Stimulated activated CD8-positive, alpha-beta memory T cell treated with anti-CD3 and anti-CD28 coated beads, Interleukin-2, amount 100 ng/mL, for 48 hours (primary cell): ENCODE measurements around the gene ABCC3.

Experiments used
- DNase-seq, 2 donors: peaks; one replicate each; pipeline ENCODE4 v3.0.0-alpha.2; 2020; ENCODE audit warnings: low read depth in 2 of 2

ABCC3 gene

GRCh38 chr17:50684288-50684611 is 49.6 kb downstream of the ABCC3 start:
- DNase-seq = no peak

- DNase-seq = no peak
Observed at GRCh38 chr17:50684612-50685333, 50.1 kb downstream of the ABCC3 start.

DNA sequence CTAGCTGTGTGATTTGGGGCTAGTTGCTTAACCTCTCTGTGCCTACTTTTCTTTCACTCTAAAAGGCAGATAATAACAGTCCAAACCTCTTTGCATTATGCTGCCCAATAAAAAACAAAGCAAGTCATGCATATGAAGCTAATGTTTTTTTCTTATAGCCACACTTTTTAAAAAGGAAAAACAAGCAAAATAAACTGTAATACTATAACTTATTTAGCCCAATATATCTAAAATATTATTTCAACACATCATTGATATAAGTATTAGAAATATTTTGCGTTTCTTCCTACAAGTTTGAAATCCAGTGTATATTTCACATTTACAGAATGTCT is 50.6 kb downstream of the ABCC3 start:
- DNase-seq = no peak

GRCh38 chr17:50685691-50686493 is 51.2 kb downstream of the ABCC3 start:
- DNase-seq = no peak

DNA sequence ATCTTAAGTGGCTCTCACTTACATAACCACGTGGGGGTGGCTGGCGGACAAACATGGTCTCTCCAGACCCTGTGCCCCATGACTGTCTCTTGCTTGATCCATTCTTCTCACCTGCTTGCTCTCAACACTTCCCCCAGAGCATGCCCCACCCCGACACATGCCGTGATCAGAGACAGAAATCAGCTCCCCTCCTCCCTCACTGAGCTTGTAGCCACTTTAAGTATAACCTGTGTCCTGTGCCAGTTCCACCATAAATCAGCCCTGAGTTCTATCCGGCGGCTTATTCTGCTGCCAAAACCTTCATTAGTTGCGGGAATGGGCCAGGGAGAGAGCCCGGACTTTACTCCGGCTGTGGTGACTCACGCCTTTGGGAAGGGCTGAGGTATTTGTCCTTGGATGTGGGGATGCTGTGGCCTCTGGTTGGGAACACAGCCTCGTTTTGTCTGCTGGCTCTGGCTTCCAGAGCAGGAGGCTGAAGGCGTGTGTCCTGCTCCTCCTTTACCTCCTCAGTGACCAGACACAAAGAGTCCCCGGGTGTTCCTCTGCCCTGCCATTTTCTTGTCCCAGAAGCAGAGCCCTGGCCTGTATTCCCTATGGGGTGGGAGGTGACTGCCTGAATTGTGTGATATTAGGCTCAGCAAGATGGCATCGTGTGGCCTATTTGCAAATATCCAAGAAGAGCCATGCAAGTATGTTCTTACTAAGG is 52.0 kb downstream of the ABCC3 start:
- no peak for DNase-seq

GRCh38 chr17:50687200-50688066 is 52.8 kb downstream of the ABCC3 start:
- DNase-seq = no peak

DNA sequence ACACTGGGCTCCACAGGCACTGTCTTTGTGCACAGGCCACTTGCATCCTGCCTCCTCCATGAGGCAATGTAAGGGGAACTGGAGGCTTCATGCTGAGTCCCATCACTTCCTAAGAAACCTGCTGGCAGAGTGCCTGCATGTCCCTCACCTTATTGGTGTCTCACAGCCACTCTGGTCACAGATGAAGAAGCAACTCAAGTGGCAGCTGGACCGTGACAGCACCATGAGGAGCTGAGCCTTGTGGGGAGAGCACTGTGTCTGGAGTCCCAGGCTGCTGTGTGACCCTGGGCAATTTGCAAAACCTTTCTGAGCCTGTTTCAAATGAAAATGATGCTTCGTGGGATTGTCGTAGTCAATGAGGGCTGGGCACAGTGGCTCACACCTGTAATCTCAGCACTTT is 53.6 kb downstream of the ABCC3 start:
- no peak for DNase-seq

DNA sequence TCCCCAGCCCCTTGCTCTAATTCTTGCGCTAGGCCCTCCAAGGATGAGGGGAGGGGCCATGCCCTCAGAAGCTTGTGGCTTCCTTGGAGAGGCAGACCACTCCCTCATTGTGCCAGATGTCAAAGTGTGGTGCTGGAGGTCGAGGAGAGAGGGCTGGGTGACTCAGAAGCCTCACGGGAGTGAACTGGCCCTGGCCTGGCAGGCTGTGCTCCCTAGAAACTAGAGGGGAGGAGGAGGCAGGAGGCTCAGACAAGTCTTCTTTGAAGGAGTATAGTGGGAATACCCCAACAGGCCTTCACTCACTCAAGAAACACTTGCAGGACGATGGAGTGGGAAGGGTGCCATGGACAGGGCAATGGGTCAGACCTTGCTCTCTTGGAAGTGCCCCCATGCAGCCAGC is 54.6 kb downstream of the ABCC3 start:
- no peak for DNase-seq

GRCh38 chr17:50689956-50690886 is 55.5 kb downstream of the ABCC3 start:
- no peak for DNase-seq

- no peak for DNase-seq
Observed at GRCh38 chr17:50690887-50691549, 56.3 kb downstream of the ABCC3 start.

DNA sequence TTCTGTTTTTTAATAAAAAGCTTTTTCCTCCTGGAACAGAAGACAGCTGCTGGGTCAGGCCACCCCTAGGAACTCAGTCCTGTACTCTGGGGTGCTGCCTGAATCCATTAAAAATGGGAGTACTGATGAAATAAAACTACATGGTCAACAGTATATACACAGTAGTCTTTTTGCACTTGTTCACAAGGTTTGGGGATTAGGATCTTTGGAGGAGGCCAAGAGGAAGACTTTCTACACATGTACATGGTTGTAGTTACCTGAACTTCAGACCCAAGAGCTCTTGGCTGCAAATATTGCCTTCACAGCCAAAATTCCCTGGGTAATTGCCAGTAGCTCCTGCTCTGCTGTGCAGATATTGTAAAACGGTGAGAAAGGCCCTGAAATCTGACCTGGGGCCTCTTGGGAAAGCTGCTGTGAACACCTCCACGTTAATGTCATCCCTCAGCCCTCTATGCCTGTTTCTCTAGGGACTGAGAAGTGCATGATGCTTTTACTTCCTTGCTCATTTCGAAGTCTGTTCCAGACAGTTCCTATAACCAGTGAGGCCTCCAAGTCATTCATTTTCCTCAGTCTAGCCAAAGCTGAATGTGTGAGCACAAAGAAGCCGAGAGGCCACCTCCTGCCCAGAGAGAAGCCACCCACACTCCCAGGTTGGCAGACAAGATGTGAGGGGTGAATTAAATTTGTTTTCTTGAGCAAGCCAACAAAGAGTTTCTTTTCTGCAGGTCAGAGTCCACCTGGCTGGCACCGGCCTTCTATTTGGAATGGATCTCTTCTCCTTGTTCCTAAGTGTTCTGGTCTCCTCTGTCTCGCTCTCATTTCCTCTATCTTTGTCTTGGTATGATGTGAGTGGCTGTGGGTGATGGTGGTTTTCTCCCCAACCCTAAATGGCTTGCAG is 57.1 kb downstream of the ABCC3 start:
- no peak for DNase-seq

DNA sequence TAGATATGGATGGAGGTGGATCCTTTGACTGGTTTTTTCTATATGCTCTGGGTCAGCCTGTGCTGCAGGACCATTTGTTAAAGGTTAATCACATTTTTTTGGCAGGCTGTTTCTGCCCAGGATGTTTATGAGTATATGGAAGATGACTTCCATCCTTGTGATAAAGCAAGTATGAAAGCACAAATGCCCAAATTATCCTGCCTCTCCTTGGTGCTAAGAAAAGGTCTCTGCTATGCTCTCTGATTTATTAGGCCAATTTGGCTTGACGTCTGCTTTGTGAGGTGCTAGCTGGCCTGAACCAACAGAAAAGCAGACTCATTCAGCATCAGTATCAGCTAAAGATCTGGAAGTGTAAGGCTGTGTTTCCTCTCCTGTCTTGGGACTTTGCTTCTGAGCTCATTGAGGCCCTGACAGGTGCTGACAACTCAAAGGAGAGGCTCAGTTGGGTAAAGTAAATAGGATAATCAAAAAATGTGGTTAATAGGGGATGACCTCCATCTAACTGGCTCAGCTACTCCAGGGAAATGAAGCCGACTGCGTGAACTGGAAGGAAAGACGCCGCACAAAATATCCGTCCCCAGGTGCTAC is 57.9 kb downstream of the ABCC3 start:
- DNase-seq = no peak

- no peak for DNase-seq
Observed at GRCh38 chr17:50693036-50693682, 58.5 kb downstream of the ABCC3 start.

GRCh38 chr17:50696365-50696879 is 61.7 kb downstream of the ABCC3 start:
- no peak for DNase-seq

- no peak for DNase-seq
Observed at GRCh38 chr17:50697062-50697461, 62.4 kb downstream of the ABCC3 start.

DNA sequence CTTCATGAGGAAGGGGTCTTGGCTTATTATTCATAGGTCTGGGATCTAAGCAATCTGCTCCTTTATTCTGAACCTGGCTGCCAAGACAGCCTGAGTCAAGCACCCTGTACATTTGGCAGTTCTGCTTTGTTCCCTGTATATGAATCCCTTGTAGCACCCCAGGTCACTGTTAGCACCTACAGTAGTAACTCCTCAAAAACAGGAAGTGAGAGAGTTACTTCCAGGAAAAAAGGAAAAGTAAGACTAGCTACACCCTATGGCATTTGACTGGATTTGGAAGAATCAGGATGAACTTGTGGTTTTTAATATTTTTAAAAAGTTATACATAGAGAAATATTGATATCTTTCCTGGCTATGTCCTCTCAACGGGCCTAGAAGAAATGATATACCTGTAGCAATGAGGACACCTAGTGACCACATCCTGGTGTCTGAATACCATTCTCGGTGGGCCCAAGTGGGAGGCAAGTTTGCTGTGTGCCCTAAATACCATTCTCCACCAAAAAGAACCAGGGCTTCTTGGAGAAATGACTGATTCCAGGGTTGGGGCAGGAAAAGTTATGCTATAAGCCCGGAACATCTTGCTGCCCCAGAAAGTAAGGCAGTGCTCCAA is 63.1 kb downstream of the ABCC3 start:
- DNase-seq = no peak

GRCh38 chr17:50699410-50699809 is 64.7 kb downstream of the ABCC3 start:
- DNase-seq = no peak

DNA sequence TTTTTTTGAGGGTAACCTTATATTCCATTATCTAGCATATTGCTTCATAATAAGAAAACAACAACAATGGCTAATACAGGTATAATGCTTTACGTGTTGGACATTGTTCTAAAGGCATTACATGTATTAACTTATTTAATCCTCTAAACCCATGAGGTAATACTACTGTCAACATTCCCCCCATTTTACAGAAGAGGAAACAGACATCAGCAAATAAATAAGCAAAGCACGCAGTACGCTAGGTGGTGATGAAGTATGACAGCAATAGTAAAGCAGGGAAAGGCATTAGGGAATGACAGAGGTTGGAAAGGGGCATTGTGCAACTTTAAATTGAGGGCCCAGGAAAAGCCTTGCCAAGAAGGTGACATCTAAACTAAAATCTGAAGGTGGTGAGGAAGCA is 68.5 kb downstream of the ABCC3 start:
- no peak for DNase-seq
